Kidney capillary endothelial cell (primary cell): ENCODE results near the gene ZNF728.
"Not testable (repeated sequence)": the region's sequence is repeated elsewhere in the genome, so short reads cannot be mapped to it uniquely, and the experiment has no call there.

ENCODE experiments used
- DNase-seq: peaks from one replicate; pipeline ENCODE4 v3.0.0-alpha.2; 2018; ENCODE audit warnings: low spot score

ZNF728 gene

DNA sequence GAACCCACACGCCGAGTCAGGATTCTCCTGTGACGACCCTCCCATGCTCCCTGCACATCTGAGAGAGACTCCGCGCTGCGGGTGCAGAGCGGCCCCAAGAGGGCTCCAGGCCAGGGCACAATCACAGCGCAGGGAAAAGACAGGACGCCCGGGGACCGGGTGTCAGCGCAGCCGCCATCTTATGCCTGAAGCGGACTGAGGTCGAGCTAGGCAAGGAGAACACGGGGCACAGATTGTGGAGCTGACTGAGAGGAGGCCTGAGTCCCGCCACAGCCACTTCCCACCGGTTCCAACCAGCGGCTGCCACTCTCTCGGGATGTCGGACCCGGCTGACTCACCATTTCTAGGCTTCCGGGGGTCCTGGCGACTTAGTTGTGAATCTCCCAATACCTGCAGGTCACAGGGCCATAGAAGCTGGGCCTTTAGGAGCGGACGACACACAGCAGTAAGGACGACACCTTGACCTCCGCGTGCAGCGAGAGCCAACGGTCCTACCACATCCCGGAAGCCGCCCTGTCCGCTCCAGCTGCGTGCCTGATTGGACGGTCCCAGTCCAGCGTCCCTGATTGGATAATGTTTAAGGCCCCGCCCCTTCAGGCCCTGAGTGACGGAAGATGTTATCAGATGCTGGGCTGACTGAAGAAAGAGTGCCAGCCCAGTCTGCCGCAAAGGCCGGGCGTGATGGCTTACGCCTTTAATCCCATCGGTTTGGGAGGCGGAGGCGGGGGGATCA, at the start of gene ZNF728:
ZNF728 (minus strand) TSS at position 487 of the 733 bp plus-strand sequence; CDS start at position 341, 146 bp downstream.
- no peak for DNase-seq

DNA sequence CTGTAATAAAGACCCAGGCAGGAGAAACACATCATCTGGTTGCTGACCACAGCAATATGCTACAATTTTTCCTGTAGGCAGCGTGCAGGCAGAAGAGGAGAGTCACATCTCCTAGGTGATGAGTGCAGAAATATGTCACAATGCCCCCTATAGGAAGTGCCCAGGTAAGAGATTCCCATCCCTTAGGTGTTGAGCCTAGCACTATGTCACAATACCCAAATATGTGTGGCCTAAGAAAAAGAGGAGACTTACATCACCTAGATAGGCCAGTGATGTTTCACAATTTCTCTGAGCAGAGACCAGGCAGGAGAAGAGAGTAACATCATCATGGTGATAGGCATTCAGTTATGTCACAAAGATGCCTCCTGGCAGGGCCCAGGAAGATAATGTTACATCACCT, 49.4 kb upstream of the ZNF728 start:
- no peak for DNase-seq

DNA sequence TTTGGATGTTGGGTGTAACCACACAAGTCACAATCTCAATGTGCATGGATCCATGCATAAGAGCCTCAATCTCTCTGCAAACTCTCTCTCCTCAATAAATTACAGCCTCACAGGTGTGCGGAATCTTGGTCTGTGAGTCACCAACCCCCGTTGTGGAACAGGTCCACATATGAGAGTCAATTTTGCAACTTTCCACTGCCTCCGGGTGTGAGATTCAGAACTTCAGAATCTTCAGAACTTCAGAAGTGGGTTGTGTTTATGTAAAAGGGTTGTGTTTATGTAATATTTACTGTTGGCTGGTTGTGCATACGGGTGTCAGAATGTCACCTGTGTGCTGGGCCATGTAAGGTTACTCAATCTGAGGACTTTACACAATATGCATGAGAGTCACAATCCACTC, 46.3 kb upstream of the ZNF728 start:
- no peak for DNase-seq

DNA sequence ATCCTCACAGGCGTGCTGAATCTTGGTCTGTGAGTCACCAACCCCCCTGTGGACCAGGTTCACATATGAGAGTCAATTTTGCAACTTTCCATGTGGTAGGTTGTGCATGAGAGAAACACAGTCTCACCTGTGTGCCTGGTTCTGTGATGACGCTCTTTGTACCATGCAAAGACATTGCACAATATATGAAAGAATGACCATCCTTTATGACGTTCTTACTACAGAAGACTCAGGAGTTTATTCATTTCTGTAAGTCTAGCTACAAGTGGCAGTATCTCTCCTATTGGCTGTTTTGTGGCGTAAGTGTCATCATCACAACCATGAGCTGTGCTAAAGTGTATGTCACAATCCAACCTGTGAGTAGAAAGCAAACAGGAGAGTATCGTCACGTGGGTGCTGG, 43.8 kb upstream of the ZNF728 start:
- no peak for DNase-seq

DNA sequence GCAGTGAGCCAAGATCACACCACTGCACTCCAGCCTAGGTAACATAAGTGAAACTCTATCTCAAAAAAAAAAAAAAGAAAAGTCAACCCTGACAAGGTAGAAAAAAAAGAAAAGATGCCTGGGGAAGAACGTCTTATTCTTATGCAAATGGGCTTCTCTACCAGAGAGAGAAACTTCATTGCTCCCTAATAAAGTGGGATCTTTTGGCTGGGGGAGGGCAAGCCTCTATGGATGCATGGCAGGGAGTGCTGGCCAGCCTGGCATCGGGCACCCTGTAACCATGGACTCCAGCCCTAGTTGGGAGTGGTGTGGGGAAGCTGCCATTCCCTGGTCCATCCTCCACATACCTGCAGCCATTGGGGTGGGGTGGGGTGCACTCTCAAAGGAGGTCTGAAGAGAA, 30.7 kb upstream of the ZNF728 start:
- no peak for DNase-seq

DNA sequence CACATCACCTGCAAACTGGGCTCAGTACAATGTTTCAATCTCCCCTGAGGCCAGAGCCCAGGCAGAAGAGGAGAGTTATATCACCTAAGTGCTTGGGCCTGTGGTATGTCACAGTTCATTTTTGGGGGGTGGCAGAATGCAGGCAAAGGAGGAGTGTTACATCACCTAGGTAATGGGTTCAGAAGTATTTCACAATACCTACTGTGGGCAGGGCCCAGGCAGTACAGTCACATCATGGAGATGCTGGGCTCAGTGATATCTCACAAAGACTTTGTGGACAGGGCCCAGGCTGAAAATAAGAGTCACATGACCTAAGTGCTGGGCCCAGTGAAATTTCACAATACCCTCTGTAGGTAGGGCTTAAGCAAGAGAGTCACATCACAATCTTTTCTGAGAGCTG, 12.7 kb upstream of the ZNF728 start:
- DNase-seq = no peak

DNA sequence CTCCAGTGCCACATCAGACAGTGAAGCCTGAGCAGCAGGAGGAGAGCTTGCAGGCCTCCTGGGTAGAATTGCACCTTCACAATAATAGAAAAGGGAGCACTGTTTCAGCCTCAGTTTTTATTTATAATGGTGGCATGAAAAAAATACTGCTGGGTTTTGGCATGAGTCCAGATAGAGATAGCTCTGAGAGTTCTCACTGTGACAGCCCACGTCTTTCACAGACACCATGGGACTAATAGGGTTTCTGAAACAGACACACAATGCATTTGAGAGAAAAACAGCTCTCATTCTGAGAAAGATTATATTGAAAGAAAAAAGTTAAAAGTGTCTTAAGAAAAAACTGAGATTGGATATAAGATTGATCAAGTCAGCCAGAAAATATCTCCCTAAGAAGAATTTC, 8.0 kb downstream of the ZNF728 start:
- not testable (repeated sequence) for DNase-seq

DNA sequence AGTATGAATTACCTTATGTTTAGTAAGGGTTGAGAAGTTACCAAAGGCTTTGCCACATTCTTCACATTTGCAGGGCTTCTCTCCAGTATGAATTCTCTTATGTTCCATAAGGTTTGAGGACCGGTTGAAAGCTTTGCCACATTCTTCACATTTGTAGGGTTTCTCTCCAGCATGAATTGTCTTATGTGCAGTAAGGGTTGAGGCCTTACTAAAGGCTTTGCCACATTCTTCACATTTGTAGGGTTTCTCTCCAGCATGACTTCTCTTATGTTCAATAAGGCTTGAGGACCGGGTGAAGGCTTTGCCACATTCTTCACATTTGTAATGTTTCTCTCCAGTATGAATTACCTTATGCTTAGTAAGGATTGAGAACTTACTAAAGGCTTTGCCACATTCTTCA, 26.7 kb downstream of the ZNF728 start:
- DNase-seq = no peak

DNA sequence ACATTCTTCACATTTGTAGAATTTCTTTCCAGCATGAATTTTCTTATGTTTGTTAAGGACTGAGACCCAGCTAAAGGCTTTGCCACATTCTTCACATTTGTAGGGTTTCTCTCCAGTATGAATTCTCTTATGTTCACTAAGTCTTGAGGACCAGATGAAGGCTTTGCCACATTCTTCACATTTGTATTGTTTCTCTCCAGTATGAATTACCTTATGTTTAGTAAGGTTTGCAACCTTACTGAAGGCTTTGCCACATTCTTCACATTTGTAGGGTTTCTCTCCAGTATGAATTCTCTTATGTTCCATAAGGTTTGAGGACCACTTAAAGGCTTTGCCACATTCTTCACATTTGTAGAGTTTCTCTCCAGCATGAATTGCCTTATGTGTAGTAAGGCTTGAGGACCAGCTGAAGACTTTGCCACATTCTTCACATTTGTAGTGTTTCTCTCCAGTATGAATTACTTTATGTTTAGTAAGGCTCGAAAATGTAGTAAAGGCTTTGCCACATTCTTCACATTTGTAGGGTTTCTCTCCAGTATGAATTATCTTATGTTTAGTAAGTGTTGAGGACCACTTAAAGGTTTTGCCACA, 27.3 kb downstream of the ZNF728 start:
- DNase-seq = not testable (repeated sequence)

DNA sequence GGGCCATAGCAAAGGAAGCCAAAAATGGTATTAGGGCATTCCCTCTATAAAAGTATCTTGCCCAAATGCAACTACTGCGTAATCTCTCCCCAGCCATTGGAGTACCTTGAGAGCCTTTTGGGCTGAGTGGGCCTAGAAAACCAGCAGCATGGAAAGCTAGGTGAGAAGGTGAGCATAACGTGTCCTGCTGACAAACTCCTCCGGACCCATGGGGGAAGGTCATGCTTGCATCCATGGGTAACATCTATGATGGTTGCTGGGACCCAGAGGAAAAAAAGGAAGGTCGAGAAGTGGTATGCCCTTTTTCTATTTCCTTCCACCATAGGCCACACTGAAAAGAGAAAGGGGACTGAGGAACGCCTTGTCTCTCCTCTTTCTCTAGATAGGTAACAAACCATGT, 57.4 kb downstream of the ZNF728 start:
- DNase-seq = no peak

DNA sequence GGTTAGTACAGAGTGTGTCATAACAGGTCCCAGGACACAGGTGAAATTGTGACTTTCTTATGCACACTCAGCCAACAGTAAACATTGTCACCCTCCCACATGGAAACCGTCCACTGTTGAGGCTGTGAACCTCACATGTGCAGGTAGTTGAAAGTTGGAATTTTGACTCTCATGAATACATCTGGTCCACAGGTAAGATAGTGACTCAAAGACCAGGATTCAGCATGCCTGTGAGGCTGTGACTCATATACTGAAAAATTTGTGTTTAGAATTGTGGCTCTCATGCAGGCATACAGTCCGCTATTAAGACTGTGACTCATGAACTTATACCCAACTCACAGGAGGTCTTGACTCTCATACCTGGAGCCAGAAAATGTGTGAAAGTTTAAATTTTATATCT, 67.8 kb downstream of the ZNF728 start:
- no peak for DNase-seq

DNA sequence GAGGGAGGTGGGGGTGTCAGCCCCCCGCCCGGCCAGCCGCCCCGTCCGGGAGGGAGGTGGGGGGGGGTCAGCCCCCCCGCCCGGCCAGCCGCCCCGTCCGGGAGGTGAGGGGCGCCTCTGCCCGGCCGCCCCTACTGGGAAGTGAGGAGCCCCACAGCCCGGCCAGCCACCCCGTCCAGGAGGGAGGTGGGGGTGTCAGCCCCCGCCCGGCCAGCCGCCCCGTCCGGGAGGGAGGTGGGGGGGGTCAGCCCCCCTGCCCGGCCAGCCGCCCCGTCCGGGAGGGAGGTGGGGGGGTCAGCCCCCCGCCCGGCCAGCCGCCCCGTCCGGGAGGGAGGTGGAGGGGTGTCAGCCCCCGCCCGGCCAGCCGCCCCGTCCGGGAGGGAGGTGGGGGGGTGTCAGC, 75.4 kb downstream of the ZNF728 start:
- DNase-seq = not testable (repeated sequence)

DNA sequence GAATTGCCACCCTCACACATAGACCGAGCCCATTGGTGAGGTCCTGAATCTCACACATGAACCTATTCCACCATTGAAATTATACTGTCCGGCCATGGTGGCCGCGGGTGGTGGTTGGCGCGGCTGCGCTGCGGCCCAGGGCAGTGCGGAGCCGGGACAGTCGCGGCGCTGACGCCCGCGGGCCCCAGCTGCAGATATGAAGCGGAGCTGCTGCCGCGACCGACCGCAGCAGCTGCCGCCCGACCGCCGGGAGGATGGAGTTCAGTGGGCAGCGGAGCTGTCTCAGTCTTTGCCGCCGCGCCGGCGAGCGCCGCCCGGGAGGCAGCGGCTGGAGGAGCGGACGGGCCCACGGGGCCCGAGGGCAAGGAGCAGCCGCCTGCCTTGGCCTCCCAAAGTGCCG, 77.8 kb downstream of the ZNF728 start:
- not testable (repeated sequence) for DNase-seq
